Pancreas (tissue), 10 donors: ENCODE measurements around the gene C3orf85. TPM values are rescaled to one million over a fixed set of nuclear protein-coding genes. Genes with fewer than 3 reads are reported as not detected.
A peak's percentile ranks its signal among the peaks of the same experiment; 100 is the strongest.

ENCODE experiments used
- ATAC-seq, 4 donors: fragments of 200-7000 bp; cut with Tn5 transposase; one replicate each; pipeline versions ENCODE4 v1.8.0 to v1.9.1; 2020; ENCODE audit warnings: mild to moderate bottlenecking in 4 of 4, moderate library complexity in 4 of 4
- DNase-seq, 6 donors: peaks; one replicate each; pipeline ENCODE4 v3.0.0-alpha.2; 2020
- FAIRE-seq: peaks from 2 replicates; lab custom pipeline; 2012; peaks lifted over from hg19 to GRCh38; lab: Jason Lieb, UNC
- H3K27ac ChIP-seq, 4 donors: fragments of 200-600 bp; sonication (generic); 1 replicate in 3 of 4; 2 replicates in 1 of 4; pipeline versions ENCODE4 v1.5.0 to v1.8.0; 2020
- H3K27me3 ChIP-seq, 4 donors: fragments of 200-600 bp; one replicate each; pipeline ENCODE4 v1.8.0; 2021
- H3K36me3 ChIP-seq, 3 donors: fragments of 200-600 bp; sonication (generic) in 1 of 3; one replicate each; pipeline versions ENCODE4 v1.5.0 to v1.8.0; 2020 to 2021
- H3K4me1 ChIP-seq, 3 donors: fragments of 200-600 bp; one replicate each; pipeline ENCODE4 v1.8.0; 2021
- H3K4me3 ChIP-seq, 4 donors: fragments of 200-600 bp; sonication (generic) in 2 of 4; one replicate each; pipeline versions ENCODE4 v1.5.0 to v1.8.0; 2020 to 2021
- H3K9me3 ChIP-seq, 4 donors: fragments of 200-600 bp; one replicate each; pipeline ENCODE4 v1.8.0; 2021
- WGBS, 2 donors: extraction: QIAGEN DNeasy Blood & Tissue Kit; methylation state at CpG; one replicate each; pipeline ENCODE4 v1.1.7; 2013; 5-methylcytosine and 5-hydroxymethylcytosine counted together
- intact Hi-C, 3 donors: fragments of 100-400 bp; cut with DNase I; formaldehyde crosslinking; loops; one replicate each; pipeline versions ENCODE4 v1.11.1 to v1.14.2; 2022
- polyA plus RNA-seq, 2 donors: library from polyadenylated mRNA; stranded (reverse); fragments of 200-250 nt; gene quantifications; one replicate each; pipeline ENCODE4 v1.2.3, GENCODE V29; 2013
- total RNA-seq, 6 donors: library from RNA; stranded (reverse); fragmentation: NEBNext Ultra II Directional in 4 of 6; extraction: Animal tissue kit (Norgen Biotek cat#: 25700) in 4 of 6; gene quantifications; one replicate each; pipeline versions ENCODE4 v1.2.1 to v1.2.4, GENCODE V29; 2021 to 2023
- TF ChIP-seq, protein P1 (sequence below), 4 donors: fragments of 200-600 bp; sonication (generic) in 3 of 4; IDR thresholded peaks; one replicate each; pipeline versions ENCODE4 v1.5.0 to v1.8.0; 2021; ENCODE audit warnings: antibody characterized with exemption in 4 of 4
- donor health status: healthy with polysubstance abuse.
- donor health status: DM: no; HTN: no; CAD: no; lungs with moderate emphysema.
- donor health status: DM: no; HTN: no; CAD: no.
- donor health status: control.
- donor health status: control.
- donor health status: Bipolar disorder and iron deficiency.
- donor health status: DM: yes; HTN: yes; CAD: no.
- donor health status: DM: no; HTN: no; CAD: no.
- donor health status: DM: no; HTN: no; CAD: no.
- donor health status: DM: yes; HTN: yes; CAD: no.

C3orf85 gene
- total and polyA plus RNA-seq, 8 donors, result not detected

DNA sequence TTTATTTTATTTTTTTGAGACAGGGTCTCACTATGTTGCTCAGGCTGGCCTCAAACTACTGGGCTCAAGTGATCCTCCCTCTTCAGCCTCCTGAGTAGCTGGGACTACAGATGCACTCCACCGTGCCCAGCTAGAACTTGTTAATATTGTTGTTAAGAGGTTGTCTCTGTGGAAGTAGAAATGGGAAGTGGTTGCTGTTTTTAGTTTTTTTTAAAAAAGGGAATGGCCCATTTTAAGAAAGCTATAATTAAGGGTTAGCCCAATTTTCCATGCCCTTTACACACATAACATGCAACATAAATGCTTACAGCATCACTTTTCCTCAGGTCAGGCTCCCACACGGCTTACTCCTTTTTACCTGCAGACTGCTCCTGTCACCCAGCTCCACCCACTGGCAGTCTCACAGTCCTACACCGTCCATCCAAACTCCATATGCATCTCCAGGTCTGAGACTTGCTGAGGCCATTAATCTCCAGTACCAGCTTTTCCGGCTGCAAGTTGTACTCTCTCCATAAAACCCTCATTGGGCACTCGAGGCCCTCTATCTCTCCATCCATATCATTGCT, 38.4 kb upstream of the C3orf85 start:
- Histone ChIP-seq H3K9me3 (no peaks in the 10 kb centered on the region), H3K4me3 (no peak overlapping the region), H3K27ac (no peak overlapping the region), H3K27me3 (no peaks in the 10 kb centered on the region), H3K36me3 (no peaks in the 10 kb centered on the region), H3K4me1 (no peaks in the 10 kb centered on the region)
- FAIRE-seq (no peak), DNase-seq (peak in 3 of 6 donors; percentile 15 to 36 (median 16)), ATAC-seq (peak in 3 of 4 donors; percentile 66 to 83 (median 76))
- intact Hi-C loops, result no loop called here
- 38 to 40% methylated on average over 5 of the region's 5 CpGs for WGBS, 2 donors
- TF ChIP-seq, protein P1, sequence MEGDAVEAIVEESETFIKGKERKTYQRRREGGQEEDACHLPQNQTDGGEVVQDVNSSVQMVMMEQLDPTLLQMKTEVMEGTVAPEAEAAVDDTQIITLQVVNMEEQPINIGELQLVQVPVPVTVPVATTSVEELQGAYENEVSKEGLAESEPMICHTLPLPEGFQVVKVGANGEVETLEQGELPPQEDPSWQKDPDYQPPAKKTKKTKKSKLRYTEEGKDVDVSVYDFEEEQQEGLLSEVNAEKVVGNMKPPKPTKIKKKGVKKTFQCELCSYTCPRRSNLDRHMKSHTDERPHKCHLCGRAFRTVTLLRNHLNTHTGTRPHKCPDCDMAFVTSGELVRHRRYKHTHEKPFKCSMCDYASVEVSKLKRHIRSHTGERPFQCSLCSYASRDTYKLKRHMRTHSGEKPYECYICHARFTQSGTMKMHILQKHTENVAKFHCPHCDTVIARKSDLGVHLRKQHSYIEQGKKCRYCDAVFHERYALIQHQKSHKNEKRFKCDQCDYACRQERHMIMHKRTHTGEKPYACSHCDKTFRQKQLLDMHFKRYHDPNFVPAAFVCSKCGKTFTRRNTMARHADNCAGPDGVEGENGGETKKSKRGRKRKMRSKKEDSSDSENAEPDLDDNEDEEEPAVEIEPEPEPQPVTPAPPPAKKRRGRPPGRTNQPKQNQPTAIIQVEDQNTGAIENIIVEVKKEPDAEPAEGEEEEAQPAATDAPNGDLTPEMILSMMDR (IDR thresholded peaks at IDR 0.05), result peak in 2 of 4 donors; percentile 13 to 19

GRCh38 chr3:109109574-109109973, 26.9 kb upstream of the C3orf85 start:
- H3K4me1 ChIP-seq, result no peaks in the 10 kb centered on the region
- H3K4me3 ChIP-seq, result no peak overlapping the region
- DNase-seq, result no peak
- H3K27me3 ChIP-seq, result no peaks in the 10 kb centered on the region
- TF ChIP-seq, protein P1 (IDR thresholded peaks at IDR 0.05), result no peak
- intact Hi-C loops, result no loop called here
- no peaks in the 10 kb centered on the region for H3K9me3 ChIP-seq
- no peak for ATAC-seq
- FAIRE-seq, result no peak
- no peaks in the 10 kb centered on the region for H3K36me3 ChIP-seq
- 87 to 90% methylated on average over 4 of the region's 4 CpGs for WGBS, 2 donors
- no peak overlapping the region for H3K27ac ChIP-seq

DNA sequence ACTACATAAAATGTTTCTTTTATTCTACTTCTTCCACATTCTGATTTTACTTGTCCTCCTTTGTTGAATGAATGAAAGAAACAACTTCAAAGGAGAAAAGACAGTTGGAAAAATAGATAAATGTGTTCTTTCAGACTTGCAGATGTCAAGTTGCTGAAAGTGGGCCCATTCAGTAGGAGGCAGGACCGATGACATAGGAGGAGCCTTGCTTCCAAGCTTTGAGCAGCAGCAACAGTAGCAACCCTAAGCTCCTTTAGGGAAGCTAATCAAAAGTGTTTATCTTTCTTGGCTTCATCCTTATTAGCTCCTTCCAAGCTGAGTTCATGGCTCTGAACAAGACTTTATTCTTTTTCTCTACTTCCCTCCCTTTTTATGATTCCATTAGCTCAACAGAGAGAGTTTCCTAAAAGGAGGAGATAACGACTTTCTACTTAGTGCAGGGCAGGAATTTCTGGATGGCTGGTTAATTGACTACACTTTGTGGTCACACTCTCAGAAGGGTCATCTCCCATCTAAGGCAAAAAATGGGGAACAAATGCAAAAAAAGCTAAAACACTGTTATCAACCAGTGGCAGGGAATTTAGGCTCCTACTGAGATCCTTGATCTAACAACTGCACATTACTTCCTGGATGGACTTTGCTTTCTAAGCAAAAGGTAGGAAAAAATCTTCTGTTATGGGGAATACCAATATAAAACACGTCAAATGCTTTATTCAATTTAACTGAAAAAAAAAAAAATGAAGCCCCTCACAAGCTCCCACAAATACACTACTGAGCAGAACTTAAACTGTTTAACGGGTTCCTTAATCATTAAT, 23.4 kb upstream of the C3orf85 start:
- Histone ChIP-seq H3K27ac (no peak overlapping the region), H3K4me3 (no peak overlapping the region), H3K27me3 (no peaks in the 10 kb centered on the region), H3K4me1 (no peaks in the 10 kb centered on the region), H3K36me3 (no peaks in the 10 kb centered on the region), H3K9me3 (no peaks in the 10 kb centered on the region)
- ATAC-seq, result no peak
- 65 to 73% methylated on average over 4 of the region's 4 CpGs for WGBS, 2 donors
- intact Hi-C loops, result no loop called here
- TF ChIP-seq, protein P1 (IDR thresholded peaks at IDR 0.05), result no peak
- no peak for DNase-seq
- FAIRE-seq, result no peak

GRCh38 chr3:109114746-109115145, 21.8 kb upstream of the C3orf85 start:
- no peak for FAIRE-seq
- H3K9me3 ChIP-seq, result no peaks in the 10 kb centered on the region
- TF ChIP-seq, protein P1 (IDR thresholded peaks at IDR 0.05), result no peak

DNA sequence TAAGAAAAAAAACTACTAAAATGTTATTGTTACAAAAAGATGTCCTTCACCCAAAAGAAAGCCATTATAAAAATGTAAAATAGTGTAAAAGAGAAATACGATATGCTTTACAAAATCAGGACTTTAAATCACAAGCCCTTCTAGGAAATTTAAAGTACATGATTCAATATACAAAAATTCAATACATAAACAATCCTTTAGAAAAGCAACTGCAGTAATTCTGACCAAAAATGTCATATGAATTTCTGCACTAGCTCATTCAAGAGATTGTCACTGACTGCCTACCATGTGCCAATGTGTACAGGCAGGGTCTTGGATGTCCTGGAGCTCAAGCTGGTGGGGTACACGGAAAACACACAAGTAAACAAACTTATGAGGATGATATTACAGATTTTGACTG, 21.1 kb upstream of the C3orf85 start:
- H3K4me1 ChIP-seq, result no peaks in the 10 kb centered on the region
- intact Hi-C loops, result no loop called here
- no peaks in the 10 kb centered on the region for H3K36me3 ChIP-seq
- FAIRE-seq, result no peak
- 62 to 66% methylated on average over 2 of the region's 2 CpGs for WGBS, 2 donors
- no peak for ATAC-seq
- TF ChIP-seq, protein P1 (IDR thresholded peaks at IDR 0.05), result no peak
- no peak overlapping the region for H3K4me3 ChIP-seq
- H3K27ac ChIP-seq, result no peak overlapping the region
- H3K27me3 ChIP-seq, result no peaks in the 10 kb centered on the region
- DNase-seq, result no peak
- no peaks in the 10 kb centered on the region for H3K9me3 ChIP-seq

More at GRCh38 chr3:109114746-109115145, 21.8 kb upstream of the C3orf85 start:
- intact Hi-C loops, result no loop called here
- no peaks in the 10 kb centered on the region for H3K36me3 ChIP-seq
- no peak for DNase-seq
- H3K27me3 ChIP-seq, result no peaks in the 10 kb centered on the region
- H3K4me3 ChIP-seq, result no peak overlapping the region
- H3K27ac ChIP-seq, result no peak overlapping the region
- ATAC-seq, result no peak
- H3K4me1 ChIP-seq, result no peaks in the 10 kb centered on the region
- 72 to 77% methylated on average over 4 of the region's 4 CpGs for WGBS, 2 donors
